ENCODE data around the gene LRRN2.

Gene LRRN2

DNA sequence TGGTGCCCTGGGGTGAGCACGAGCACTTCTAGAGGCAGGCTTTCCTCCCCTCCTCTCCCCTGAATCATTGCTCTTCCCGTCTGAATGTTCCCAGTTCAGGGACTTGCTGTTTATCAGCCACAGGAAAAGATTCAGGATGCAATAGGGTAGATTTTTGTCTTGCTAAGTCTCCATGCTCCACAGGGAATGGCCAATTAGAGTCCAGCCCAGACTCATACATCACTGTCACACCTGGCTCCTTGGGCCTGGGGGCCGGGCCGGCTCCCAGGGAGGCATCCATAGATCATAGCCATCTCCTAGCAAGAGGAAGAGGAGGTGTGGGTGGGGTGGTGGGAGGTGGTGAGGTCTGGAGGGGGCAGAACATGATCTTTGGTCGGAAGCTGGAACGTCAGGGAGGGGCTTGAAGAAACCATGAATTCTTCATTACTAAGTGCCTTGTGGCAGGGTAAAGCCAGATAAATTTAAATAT, 83.4 kb downstream of the LRRN2 start:
- POLR2A ChIA-PET, result no interaction called here
- no peak for DNase-seq (ENCODE audit: low read depth, low spot score)
- no peak overlapping the region for H3K4me3 ChIP-seq (ENCODE audit: low read depth, low read length)
- CTCF ChIA-PET, result no interaction called here
- TF ChIP-seq, protein P1, sequence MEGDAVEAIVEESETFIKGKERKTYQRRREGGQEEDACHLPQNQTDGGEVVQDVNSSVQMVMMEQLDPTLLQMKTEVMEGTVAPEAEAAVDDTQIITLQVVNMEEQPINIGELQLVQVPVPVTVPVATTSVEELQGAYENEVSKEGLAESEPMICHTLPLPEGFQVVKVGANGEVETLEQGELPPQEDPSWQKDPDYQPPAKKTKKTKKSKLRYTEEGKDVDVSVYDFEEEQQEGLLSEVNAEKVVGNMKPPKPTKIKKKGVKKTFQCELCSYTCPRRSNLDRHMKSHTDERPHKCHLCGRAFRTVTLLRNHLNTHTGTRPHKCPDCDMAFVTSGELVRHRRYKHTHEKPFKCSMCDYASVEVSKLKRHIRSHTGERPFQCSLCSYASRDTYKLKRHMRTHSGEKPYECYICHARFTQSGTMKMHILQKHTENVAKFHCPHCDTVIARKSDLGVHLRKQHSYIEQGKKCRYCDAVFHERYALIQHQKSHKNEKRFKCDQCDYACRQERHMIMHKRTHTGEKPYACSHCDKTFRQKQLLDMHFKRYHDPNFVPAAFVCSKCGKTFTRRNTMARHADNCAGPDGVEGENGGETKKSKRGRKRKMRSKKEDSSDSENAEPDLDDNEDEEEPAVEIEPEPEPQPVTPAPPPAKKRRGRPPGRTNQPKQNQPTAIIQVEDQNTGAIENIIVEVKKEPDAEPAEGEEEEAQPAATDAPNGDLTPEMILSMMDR (IDR thresholded peaks at IDR 0.05; ENCODE audit: insufficient read depth, low read length, missing control alignments), result no peak

DNA sequence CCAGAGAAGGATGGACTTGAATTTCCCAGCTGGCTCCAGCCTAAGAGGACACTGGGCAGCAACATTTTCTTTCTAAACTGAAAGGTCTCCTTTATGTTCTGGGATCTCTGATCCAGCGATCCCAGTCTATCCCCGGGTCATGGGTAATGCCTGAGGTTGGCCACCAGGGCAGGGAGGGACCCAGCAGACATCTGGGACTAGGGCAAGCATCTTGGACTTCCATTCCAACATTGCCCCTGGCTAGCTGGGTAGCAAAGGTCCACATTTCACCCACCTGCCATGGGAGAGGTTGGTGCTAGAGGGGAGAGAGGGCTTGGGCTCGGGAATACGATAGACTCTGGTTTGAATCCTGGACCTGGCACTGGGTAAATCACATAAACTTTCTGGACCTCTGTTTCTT, 84.6 kb downstream of the LRRN2 start:
- no peak for DNase-seq (ENCODE audit: low read depth, low spot score)
- TF ChIP-seq, protein P1 (IDR thresholded peaks at IDR 0.05; ENCODE audit: insufficient read depth, low read length, missing control alignments), result no peak
- CTCF ChIA-PET, result no interaction called here
- no peak overlapping the region for H3K4me3 ChIP-seq (ENCODE audit: low read depth, low read length)
- POLR2A ChIA-PET, result no interaction called here

DNA sequence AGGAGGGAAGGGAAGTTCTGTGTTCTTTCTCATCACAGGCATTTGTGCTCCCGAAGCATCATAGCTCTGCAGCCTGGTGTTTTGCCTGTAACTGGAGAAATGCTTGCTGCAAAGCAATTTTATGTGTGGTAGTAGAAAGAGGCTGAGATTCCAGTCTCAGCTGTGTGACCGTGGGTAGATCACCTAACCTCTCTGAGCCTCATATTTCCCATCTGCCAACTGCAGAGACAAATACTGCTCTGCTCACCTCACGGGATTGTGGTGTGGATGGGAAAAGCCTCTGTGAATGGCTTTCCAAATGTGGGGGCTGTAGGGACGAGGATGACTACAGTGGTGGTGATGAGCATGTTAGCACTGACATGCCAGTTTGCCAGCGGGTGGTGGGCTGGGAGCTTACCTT, 85.3 kb downstream of the LRRN2 start:
- ChIA-PET CTCF (no interaction called here), POLR2A (no interaction called here)

GRCh38 chr1:204599596-204599995, 85.9 kb downstream of the LRRN2 start:
- POLR2A ChIA-PET, result no interaction called here
- TF ChIP-seq, protein P1 (IDR thresholded peaks at IDR 0.05; ENCODE audit: insufficient read depth, low read length, missing control alignments), result no peak
- no peak for DNase-seq (ENCODE audit: low read depth, low spot score)
- H3K4me3 ChIP-seq (ENCODE audit: low read depth, low read length), result no peak overlapping the region
- CTCF ChIA-PET, result interaction anchor here (1.1 kb wide), 1 partner anchor 11 kb away, joined by 3 read pairs; no protein-coding TSS in a partner anchor

More for the DNA sequence above, 85.3 kb downstream of the LRRN2 start:
- TF ChIP-seq, protein P1 (IDR thresholded peaks at IDR 0.05; ENCODE audit: insufficient read depth, low read length, missing control alignments), result no peak
- H3K4me3 ChIP-seq (ENCODE audit: low read depth, low read length), result no peak overlapping the region
- no peak for DNase-seq (ENCODE audit: low read depth, low spot score)

DNA sequence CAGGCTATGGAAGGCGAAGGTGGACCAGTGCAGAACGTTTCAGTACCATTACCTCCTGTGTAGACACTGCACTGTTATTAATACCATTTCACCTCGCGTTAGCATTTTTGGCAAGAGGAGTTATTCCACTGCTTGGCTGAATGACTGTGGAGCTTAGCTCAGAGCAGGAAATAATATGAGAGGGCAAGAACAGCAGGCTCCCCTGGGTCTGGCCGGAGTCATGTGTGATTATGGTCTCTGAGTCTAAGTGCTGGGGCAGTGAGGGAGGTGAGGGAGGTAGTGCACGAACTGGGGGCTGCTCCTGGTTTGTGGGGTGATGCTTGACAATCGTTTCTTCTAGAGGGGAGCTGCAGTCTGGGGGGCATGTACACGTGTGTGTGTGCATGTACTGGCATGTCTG, 86.4 kb downstream of the LRRN2 start:
- CTCF ChIA-PET, result interaction anchor here (1.1 kb wide), 1 partner anchor 12 kb away, joined by 3 read pairs; no protein-coding TSS in a partner anchor
- TF ChIP-seq, protein P1 (IDR thresholded peaks at IDR 0.05; ENCODE audit: insufficient read depth, low read length, missing control alignments), result no peak
- no peak overlapping the region for H3K4me3 ChIP-seq (ENCODE audit: low read depth, low read length)
- DNase-seq (ENCODE audit: low read depth, low spot score), result no peak
- POLR2A ChIA-PET, result no interaction called here

GRCh38 chr1:204598319-204598969, 87.1 kb downstream of the LRRN2 start:
- ChIA-PET POLR2A (no interaction called here), CTCF (interaction anchor here (1.1 to 3.2 kb wide), 2 partner anchors 12 to 209 kb away, joined by 3 to 11 read pairs; no protein-coding TSS in a partner anchor)
- no peak overlapping the region for H3K4me3 ChIP-seq (ENCODE audit: low read depth, low read length)
- TF ChIP-seq, protein P1 (IDR thresholded peaks at IDR 0.05; ENCODE audit: insufficient read depth, low read length, missing control alignments), result no peak
- DNase-seq (ENCODE audit: low read depth, low spot score), result no peak

Measured in AG04449 (cell line).